Measurements from ENCODE around the gene RAB11B.
"Not testable (repeated sequence)": the region's sequence is repeated elsewhere in the genome, so short reads cannot be mapped to it uniquely, and the experiment has no call there.

Gene RAB11B

DNA sequence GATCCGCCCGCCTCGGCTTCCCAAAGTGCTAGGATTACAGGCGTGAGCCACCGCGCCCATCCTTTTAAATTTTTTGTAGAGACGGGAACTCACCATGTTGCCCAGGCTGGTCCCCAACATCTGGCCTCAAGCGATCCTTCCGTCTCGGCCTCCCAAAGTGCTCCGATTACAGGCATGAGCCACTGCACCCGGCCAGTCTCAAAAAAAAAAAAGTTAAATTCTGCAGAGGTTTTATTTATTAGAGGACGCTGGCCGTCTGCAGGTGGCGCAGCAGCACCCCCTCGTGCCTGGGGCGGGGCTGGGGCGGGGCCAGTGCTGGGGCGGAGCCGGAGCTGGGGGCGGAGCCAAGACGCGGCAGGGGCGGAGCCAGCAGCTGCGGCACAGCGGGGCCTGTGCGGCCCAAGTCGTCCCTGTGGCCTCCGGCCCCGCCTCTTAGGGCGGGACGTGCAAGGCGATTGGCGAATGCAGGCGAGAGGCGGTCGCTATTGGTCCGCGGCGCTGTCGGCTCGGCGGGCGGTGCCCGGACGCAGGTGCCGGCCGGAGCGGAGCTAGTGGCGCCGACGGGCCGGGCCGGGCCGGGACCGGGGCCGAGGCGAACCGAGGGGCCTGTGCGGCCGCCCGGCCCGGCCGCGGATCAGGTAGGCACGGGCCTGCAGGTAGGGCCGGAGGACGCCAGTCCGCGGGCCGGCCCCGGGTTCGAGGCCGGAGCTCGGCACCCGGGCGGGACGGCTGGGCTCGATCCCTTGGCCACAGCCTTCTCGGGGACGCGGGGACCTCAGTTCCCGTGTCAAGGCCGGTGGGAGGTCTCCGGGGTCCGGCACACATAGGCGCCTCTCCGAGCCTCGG lies 22.8 kb downstream of the RAB11B start, which contains the start of gene MARCHF2:
MARCHF2 (plus strand) TSS at position 523 of the 846 bp plus-strand sequence. CDS start 8,536 bp downstream, outside the sequence.
- Histone ChIP-seq H3K4me1 (ENCODE audit: insufficient read depth, low read length) (peaks cover 2% of the 10 kb centered on the region), H3K9me3 (ENCODE audit: low read length) (no peaks in the 10 kb centered on the region), H3K27me3 (ENCODE audit: insufficient read depth, low read length) (no peaks in the 10 kb centered on the region), H2AFZ (ENCODE audit: low read depth, low read length) (peak within 1 kb of the TSS; percentile 27), H3K4me3 (ENCODE audit: low read length) (peak within 1 kb of the TSS; percentile 63), H3K36me3 (ENCODE audit: insufficient read depth, low read length) (no peaks in the 10 kb centered on the region)

DNA sequence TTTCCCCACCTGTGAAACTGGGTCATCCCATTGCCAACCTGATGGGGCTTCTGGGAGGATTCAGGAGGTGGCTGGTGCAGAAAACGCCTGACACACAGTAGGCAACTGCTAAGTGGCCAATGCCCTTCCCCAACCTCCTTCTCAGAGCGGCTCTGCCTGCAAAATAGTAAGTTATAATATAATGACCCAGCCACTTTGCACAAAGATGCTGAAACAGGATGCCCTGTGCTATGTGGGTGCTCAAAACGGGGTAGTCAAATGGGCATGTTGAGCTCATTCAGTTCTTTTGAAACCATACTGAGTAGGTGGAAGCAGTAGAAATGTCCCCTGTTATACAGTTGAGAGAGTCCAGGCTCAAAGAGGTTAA lies 23.5 kb downstream of the RAB11B start:
- peak overlapping the region; percentile 63 for H3K4me3 ChIP-seq (ENCODE audit: low read length)
- H3K4me1 ChIP-seq (ENCODE audit: insufficient read depth, low read length): peaks cover 2% of the 10 kb centered on the region
- H3K9me3 ChIP-seq (ENCODE audit: low read length): no peaks in the 10 kb centered on the region
- no peaks in the 10 kb centered on the region for H3K27me3 ChIP-seq (ENCODE audit: insufficient read depth, low read length)
- H3K36me3 ChIP-seq (ENCODE audit: insufficient read depth, low read length): no peaks in the 10 kb centered on the region
- peak overlapping the region; percentile 27 for H2AFZ ChIP-seq (ENCODE audit: low read depth, low read length)

DNA sequence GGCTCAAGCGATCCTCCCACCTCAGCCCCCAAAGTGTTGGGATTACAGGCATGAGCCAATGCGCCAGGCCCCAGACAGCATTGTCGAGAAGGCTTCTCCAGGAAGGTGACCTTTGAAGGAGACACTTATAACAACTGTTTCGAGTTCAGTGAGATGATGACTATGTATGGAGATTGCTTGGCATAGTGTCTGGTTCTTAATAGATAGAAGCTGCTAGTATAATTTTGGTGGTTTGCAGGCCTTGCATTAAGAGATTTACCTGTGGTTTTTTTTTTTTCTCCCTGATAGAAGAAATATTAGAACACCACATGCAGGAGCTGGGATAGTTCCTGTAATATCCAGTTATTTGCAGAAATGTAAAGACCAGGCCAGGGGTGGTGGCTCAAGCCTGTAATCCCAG lies 26.6 kb downstream of the RAB11B start:
- Histone ChIP-seq H3K36me3 (ENCODE audit: insufficient read depth, low read length) (peaks cover 3% of the 10 kb centered on the region), H3K4me3 (ENCODE audit: low read length) (no peak overlapping the region), H3K27me3 (ENCODE audit: insufficient read depth, low read length) (no peaks in the 10 kb centered on the region), H3K4me1 (ENCODE audit: insufficient read depth, low read length) (peaks cover 2% of the 10 kb centered on the region), H3K9me3 (ENCODE audit: low read length) (no peaks in the 10 kb centered on the region), H2AFZ (ENCODE audit: low read depth, low read length) (no peak overlapping the region)

- peaks cover 9% of the 10 kb centered on the region for H3K36me3 ChIP-seq (ENCODE audit: insufficient read depth, low read length)
- H3K4me1 ChIP-seq (ENCODE audit: insufficient read depth, low read length): peaks cover 10% of the 10 kb centered on the region
- no peaks in the 10 kb centered on the region for H3K9me3 ChIP-seq (ENCODE audit: low read length)
- no peak overlapping the region for H2AFZ ChIP-seq (ENCODE audit: low read depth, low read length)
- H3K27me3 ChIP-seq (ENCODE audit: insufficient read depth, low read length): no peaks in the 10 kb centered on the region
- H3K4me3 ChIP-seq (ENCODE audit: low read length): no peak overlapping the region
Measured at GRCh38 chr19:8421484-8422461, 31.6 kb downstream of the RAB11B start.

GRCh38 chr19:8423817-8424223 lies 33.7 kb downstream of the RAB11B start:
- Histone ChIP-seq H3K36me3 (ENCODE audit: insufficient read depth, low read length) (peaks cover 9% of the 10 kb centered on the region), H3K4me3 (ENCODE audit: low read length) (no peak overlapping the region), H3K9me3 (ENCODE audit: low read length) (no peaks in the 10 kb centered on the region), H3K27me3 (ENCODE audit: insufficient read depth, low read length) (no peaks in the 10 kb centered on the region), H3K4me1 (ENCODE audit: insufficient read depth, low read length) (peaks cover 10% of the 10 kb centered on the region), H2AFZ (ENCODE audit: low read depth, low read length) (no peak overlapping the region)

- not testable (repeated sequence) for H3K36me3 ChIP-seq (ENCODE audit: insufficient read depth, low read length); H2AFZ ChIP-seq (ENCODE audit: low read depth, low read length); H3K27me3 ChIP-seq (ENCODE audit: insufficient read depth, low read length); H3K4me3 ChIP-seq (ENCODE audit: low read length); H3K9me3 ChIP-seq (ENCODE audit: low read length)
- H3K4me1 ChIP-seq (ENCODE audit: insufficient read depth, low read length): peaks cover 10% of the 10 kb centered on the region
Measured at GRCh38 chr19:8425331-8425730, 35.2 kb downstream of the RAB11B start.

DNA sequence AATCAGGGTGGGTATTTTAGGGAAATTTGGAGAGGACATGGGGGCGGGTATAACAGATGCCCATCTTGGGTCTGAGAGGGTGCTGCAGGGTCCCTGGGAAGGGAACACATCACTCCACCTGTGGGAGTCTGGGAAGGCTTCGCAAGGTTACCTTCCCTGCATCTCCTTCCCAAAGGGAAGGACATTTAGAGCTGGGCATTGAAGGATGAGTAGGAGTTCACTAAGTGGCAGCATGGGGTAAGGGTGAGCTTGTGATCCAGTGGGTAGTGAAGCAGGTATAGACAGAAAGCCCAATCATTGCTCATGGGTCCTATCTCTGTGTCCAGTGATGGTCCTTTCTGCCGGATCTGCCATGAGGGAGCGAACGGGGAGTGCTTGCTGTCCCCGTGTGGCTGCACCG lies 36.1 kb downstream of the RAB11B start:
- Histone ChIP-seq H3K9me3 (ENCODE audit: low read length) (no peaks in the 10 kb centered on the region), H3K27me3 (ENCODE audit: insufficient read depth, low read length) (no peaks in the 10 kb centered on the region), H3K36me3 (ENCODE audit: insufficient read depth, low read length) (peaks cover 13% of the 10 kb centered on the region), H3K4me3 (ENCODE audit: low read length) (no peak overlapping the region), H2AFZ (ENCODE audit: low read depth, low read length) (no peak overlapping the region), H3K4me1 (ENCODE audit: insufficient read depth, low read length) (peaks cover 10% of the 10 kb centered on the region)

GRCh38 chr19:8429044-8429443 lies 38.9 kb downstream of the RAB11B start:
- Histone ChIP-seq H3K4me1 (ENCODE audit: insufficient read depth, low read length) (peaks cover under 1% of the 10 kb centered on the region), H3K27me3 (ENCODE audit: insufficient read depth, low read length) (no peaks in the 10 kb centered on the region), H3K9me3 (ENCODE audit: low read length) (no peaks in the 10 kb centered on the region), H3K4me3 (ENCODE audit: low read length) (no peak overlapping the region), H3K36me3 (ENCODE audit: insufficient read depth, low read length) (peaks cover 7% of the 10 kb centered on the region), H2AFZ (ENCODE audit: low read depth, low read length) (no peak overlapping the region)

GRCh38 chr19:8429826-8430225 lies 39.7 kb downstream of the RAB11B start:
- Histone ChIP-seq H3K4me1 (ENCODE audit: insufficient read depth, low read length) (no peaks in the 10 kb centered on the region), H2AFZ (ENCODE audit: low read depth, low read length) (no peak overlapping the region), H3K27me3 (ENCODE audit: insufficient read depth, low read length) (no peaks in the 10 kb centered on the region), H3K9me3 (ENCODE audit: low read length) (no peaks in the 10 kb centered on the region), H3K4me3 (ENCODE audit: low read length) (no peak overlapping the region), H3K36me3 (ENCODE audit: insufficient read depth, low read length) (peaks cover 7% of the 10 kb centered on the region)

DNA sequence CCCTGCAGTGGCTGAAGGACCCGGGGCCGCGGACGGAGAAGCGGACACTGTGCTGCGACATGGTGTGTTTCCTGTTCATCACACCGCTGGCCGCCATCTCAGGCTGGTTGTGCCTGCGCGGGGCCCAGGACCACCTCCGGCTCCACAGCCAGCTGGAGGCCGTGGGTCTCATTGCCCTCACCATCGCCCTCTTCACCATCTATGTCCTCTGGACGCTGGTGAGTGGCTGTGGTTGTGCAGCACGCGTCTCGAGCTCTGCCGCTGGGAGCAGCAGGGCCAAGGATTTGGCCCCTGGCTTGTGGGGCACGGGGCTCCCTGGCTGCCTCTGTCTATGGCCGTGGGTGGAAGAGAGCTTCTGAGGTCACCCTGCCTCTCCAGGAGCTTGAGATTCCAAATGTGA lies 40.5 kb downstream of the RAB11B start:
- no peaks in the 10 kb centered on the region for H3K9me3 ChIP-seq (ENCODE audit: low read length)
- no peaks in the 10 kb centered on the region for H3K4me1 ChIP-seq (ENCODE audit: insufficient read depth, low read length)
- H3K27me3 ChIP-seq (ENCODE audit: insufficient read depth, low read length): no peaks in the 10 kb centered on the region
- H3K4me3 ChIP-seq (ENCODE audit: low read length): no peak overlapping the region
- H3K36me3 ChIP-seq (ENCODE audit: insufficient read depth, low read length): peaks cover 7% of the 10 kb centered on the region
- no peak overlapping the region for H2AFZ ChIP-seq (ENCODE audit: low read depth, low read length)

DNA sequence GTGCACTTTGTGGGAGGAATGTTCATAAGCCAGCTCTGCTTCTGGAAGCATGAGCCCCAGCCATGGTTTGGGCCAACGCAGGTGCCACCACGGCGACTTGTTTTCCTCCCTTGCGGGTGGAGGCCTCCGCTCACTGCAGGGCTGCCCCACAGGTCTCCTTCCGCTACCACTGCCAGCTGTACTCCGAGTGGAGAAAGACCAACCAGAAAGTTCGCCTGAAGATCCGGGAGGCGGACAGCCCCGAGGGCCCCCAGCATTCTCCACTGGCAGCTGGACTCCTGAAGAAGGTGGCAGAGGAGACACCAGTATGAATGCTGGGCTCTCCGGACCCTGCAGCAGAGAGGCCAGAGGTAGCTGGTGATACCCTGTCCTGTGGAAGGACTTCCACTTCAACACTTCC lies 48.1 kb downstream of the RAB11B start:
- no peak overlapping the region for H2AFZ ChIP-seq (ENCODE audit: low read depth, low read length)
- peaks cover 7% of the 10 kb centered on the region for H3K4me1 ChIP-seq (ENCODE audit: insufficient read depth, low read length)
- no peaks in the 10 kb centered on the region for H3K27me3 ChIP-seq (ENCODE audit: insufficient read depth, low read length)
- H3K4me3 ChIP-seq (ENCODE audit: low read length): no peak overlapping the region
- H3K9me3 ChIP-seq (ENCODE audit: low read length): no peaks in the 10 kb centered on the region
- no peaks in the 10 kb centered on the region for H3K36me3 ChIP-seq (ENCODE audit: insufficient read depth, low read length)

- Histone ChIP-seq H3K9me3 (ENCODE audit: low read length) (no peaks in the 10 kb centered on the region), H3K4me3 (ENCODE audit: low read length) (no peak overlapping the region), H3K36me3 (ENCODE audit: insufficient read depth, low read length) (peaks cover 6% of the 10 kb centered on the region), H3K4me1 (ENCODE audit: insufficient read depth, low read length) (peaks cover 22% of the 10 kb centered on the region), H3K27me3 (ENCODE audit: insufficient read depth, low read length) (no peaks in the 10 kb centered on the region), H2AFZ (ENCODE audit: low read depth, low read length) (no peak overlapping the region)
Measured at GRCh38 chr19:8441725-8442544, 51.8 kb downstream of the RAB11B start.

Measured in neuron (in vitro differentiated cells).